GM18498 (cell line): ENCODE results near the gene KRTAP2-2.
"Not testable (repeated sequence)": the region's sequence is repeated elsewhere in the genome, so short reads cannot be mapped to it uniquely, and the experiment has no call there.

Experiments
- ATAC-seq: cut with Tn5 transposase; IDR thresholded peaks from one replicate; pipeline ENCODE4 v1.9.1; 2021; ENCODE audit warnings: mild to moderate bottlenecking, moderate library complexity; ENCODE audit not compliant: unreplicated experiment

The KRTAP2-2 gene

GRCh38 chr17:41065016-41065689, 10.1 kb upstream of the KRTAP2-2 start:
- not testable (repeated sequence) for ATAC-seq

- no peak for ATAC-seq
These were observed 9.3 kb upstream of the KRTAP2-2 start for GRCh38 chr17:41064301-41064700.

GRCh38 chr17:41063449-41063848, 8.4 kb upstream of the KRTAP2-2 start:
- no peak for ATAC-seq

- no peak for ATAC-seq
These were observed 6.9 kb upstream of the KRTAP2-2 start for GRCh38 chr17:41061964-41062363.

- ATAC-seq: no peak
These were observed 5.1 kb upstream of the KRTAP2-2 start, which contains the start of gene KRTAP2-3 for GRCh38 chr17:41060052-41060604. KRTAP2-3 (minus strand) TSS chr17:41060114; CDS start chr17:41060050, 64 bp downstream.

- ATAC-seq: not testable (repeated sequence)
These were observed 4.4 kb upstream of the KRTAP2-2 start for GRCh38 chr17:41059276-41060051.

- no peak for ATAC-seq
These were observed 3.7 kb upstream of the KRTAP2-2 start for GRCh38 chr17:41058741-41059140.

- ATAC-seq: no peak
These were observed 2.5 kb upstream of the KRTAP2-2 start for GRCh38 chr17:41057547-41057946.

GRCh38 chr17:41054556-41054955, 474 bp downstream of the KRTAP2-2 start:
- not testable (repeated sequence) for ATAC-seq

- ATAC-seq: no peak
These were observed 1.0 kb downstream of the KRTAP2-2 start for GRCh38 chr17:41054025-41054424.

GRCh38 chr17:41052566-41052965, 2.5 kb downstream of the KRTAP2-2 start:
- ATAC-seq: no peak

GRCh38 chr17:41049110-41049509, 5.9 kb downstream of the KRTAP2-2 start:
- ATAC-seq: no peak

GRCh38 chr17:41048441-41048840, 6.6 kb downstream of the KRTAP2-2 start:
- ATAC-seq: no peak

- not testable (repeated sequence) for ATAC-seq
These were observed 8.1 kb downstream of the KRTAP2-2 start, which contains the start of gene KRTAP2-1 for GRCh38 chr17:41046735-41047465. KRTAP2-1 (minus strand) TSS chr17:41047316; CDS start chr17:41047267, 49 bp downstream.

- no peak for ATAC-seq
These were observed 12.1 kb downstream of the KRTAP2-2 start for GRCh38 chr17:41042953-41043352.

GRCh38 chr17:41040783-41041571, 14.1 kb downstream of the KRTAP2-2 start, which contains the start of gene KRTAP1-1:
KRTAP1-1 (minus strand) TSS chr17:41041450; CDS start chr17:41041397, 53 bp downstream.
- ATAC-seq: not testable (repeated sequence)

GRCh38 chr17:41037853-41038350, 17.1 kb downstream of the KRTAP2-2 start:
- no peak for ATAC-seq

GRCh38 chr17:41034346-41034935, 20.6 kb downstream of the KRTAP2-2 start, which contains the start of gene KRTAP1-3:
KRTAP1-3 (minus strand) TSS chr17:41034874; CDS start chr17:41034821, 53 bp downstream.
- ATAC-seq: not testable (repeated sequence)

GRCh38 chr17:41029633-41030245, 25.3 kb downstream of the KRTAP2-2 start, which contains the start of gene KRTAP1-4:
KRTAP1-4 (minus strand) TSS chr17:41030195; CDS start chr17:41030078, 117 bp downstream.
- ATAC-seq: no peak
